SU-DHL-6 (cell line): ENCODE results near the gene SLC16A5.
A peak's percentile ranks its signal among the peaks of the same experiment; 100 is the strongest.

Source experiments
- H2AFZ ChIP-seq: fragments of 200-600 bp; sonication (generic); 2 replicates; pipeline ENCODE4 v1.6.1; 2014; ENCODE audit warnings: low read depth, mild to moderate bottlenecking, moderate library complexity, mixed read lengths, antibody characterized with exemption, low read length; ENCODE audit not compliant: severe bottlenecking
- H3F3A ChIP-seq: fragments of 200-600 bp; shearing (Covaris generic); 2 replicates; pipeline ENCODE4 v1.6.0; 2016; ENCODE audit warnings: antibody characterized with exemption, mild to moderate bottlenecking; ENCODE audit not compliant: insufficient read depth
- H3K27ac ChIP-seq: fragments of 200-600 bp; sonication (generic); 2 replicates; pipeline ENCODE4 v1.5.1; 2016; ENCODE audit warnings: low read depth, mild to moderate bottlenecking, low read length, moderate library complexity, mixed read lengths
- H3K27me3 ChIP-seq: fragments of 200-600 bp; sonication (generic), shearing (Covaris generic); 2 replicates; pipeline ENCODE4 v1.6.0; 2014; ENCODE audit warnings: mild to moderate bottlenecking, low read length
- H3K36me3 ChIP-seq: fragments of 200-600 bp; sonication (generic); 2 replicates; pipeline ENCODE4 v1.6.1; 2014; ENCODE audit warnings: mild to moderate bottlenecking, low read length, mixed read lengths
- H3K4me2 ChIP-seq: fragments of 300-600, 200-600 bp; shearing (Covaris generic), sonication (generic); 2 replicates; pipeline ENCODE4 v1.6.0; 2014; ENCODE audit warnings: low read length, low read depth, mild to moderate bottlenecking; ENCODE audit not compliant: poor library complexity, severe bottlenecking
- H3K4me3 ChIP-seq: fragments of 200-600 bp; sonication (generic); 2 replicates; pipeline ENCODE4 v1.5.1; 2014; ENCODE audit warnings: antibody characterized with exemption, low read length, mild to moderate bottlenecking, mixed read lengths; ENCODE audit not compliant: insufficient read depth, poor library complexity, severe bottlenecking
- H3K79me2 ChIP-seq: fragments of 200-600 bp; sonication (generic); 2 replicates; pipeline ENCODE4 v1.6.1; 2014; ENCODE audit warnings: mild to moderate bottlenecking, low read length, moderate library complexity; ENCODE audit not compliant: insufficient read depth
- H3K9ac ChIP-seq: fragments of 200-600 bp; sonication (generic); 2 replicates; pipeline ENCODE4 v1.7.0; 2014; ENCODE audit warnings: mild to moderate bottlenecking, low read length
- H3K9me2 ChIP-seq: fragments of 200-600 bp; sonication (generic); replicated peaks from 2 replicates; pipeline ENCODE4 v1.6.1; 2014; ENCODE audit warnings: low read length; ENCODE audit not compliant: insufficient read depth
- H3K9me3 ChIP-seq: fragments of 200-600 bp; sonication (generic); 2 replicates; pipeline ENCODE4 v1.6.1; 2014; ENCODE audit warnings: low read length, mixed read lengths; ENCODE audit not compliant: insufficient read depth
- H4K20me1 ChIP-seq: fragments of 200-600 bp; sonication (generic); 2 replicates; pipeline ENCODE4 v1.6.1; 2014; ENCODE audit warnings: low read depth, mild to moderate bottlenecking, antibody characterized with exemption, low read length, moderate library complexity, mixed read lengths
- EZH2phosphoT487 ChIP-seq: fragments of 200-600 bp; sonication (generic), shearing (Covaris generic); conservative IDR thresholded peaks from 2 replicates; pipeline ENCODE4 v1.6.1; 2018; ENCODE audit warnings: mild to moderate bottlenecking, antibody characterized with exemption, low read length, moderate library complexity, mixed read lengths
- TF ChIP-seq, protein P1 (sequence below): fragments of 200-600 bp; sonication (generic); IDR thresholded peaks from one replicate; pipeline ENCODE4 v1.5.1; 2017; ENCODE audit warnings: antibody characterized with exemption, mild to moderate bottlenecking, low read length, moderate library complexity; ENCODE audit not compliant: insufficient read depth, poor library complexity, severe bottlenecking

The SLC16A5 gene

DNA sequence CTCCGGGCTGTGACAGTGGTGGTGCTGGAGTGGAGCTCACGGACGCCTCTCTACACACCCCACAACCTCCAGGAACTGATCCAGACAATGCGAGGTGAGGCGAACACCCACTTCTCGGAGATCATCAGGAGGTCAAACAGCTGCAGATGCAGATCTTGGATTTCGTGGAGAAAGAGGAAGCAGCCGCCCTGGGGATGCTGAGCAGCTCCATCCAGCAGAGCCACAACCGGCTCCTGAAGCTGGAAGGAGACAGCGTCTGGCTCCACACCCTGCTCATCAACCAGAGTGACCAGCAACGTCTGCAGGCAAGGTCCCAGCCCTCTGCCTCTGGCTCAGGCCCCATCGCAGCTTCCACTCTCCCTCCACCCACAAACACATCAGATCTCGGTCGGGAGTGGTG, 13.2 kb upstream of the SLC16A5 start:
- Histone ChIP-seq H3F3A (no peaks in the 10 kb centered on the region), H3K27me3 (no peaks in the 10 kb centered on the region), H3K4me3 (no peak overlapping the region), H2AFZ (no peak overlapping the region), H3K9me3 (no peaks in the 10 kb centered on the region), H3K79me2 (no peaks in the 10 kb centered on the region), H3K9ac (no peak overlapping the region), H4K20me1 (no peaks in the 10 kb centered on the region), H3K36me3 (no peaks in the 10 kb centered on the region), H3K9me2 (no peaks in the 10 kb centered on the region), H3K27ac (no peak overlapping the region), H3K4me2 (no peak overlapping the region)
- no peak for TF ChIP-seq EZH2phosphoT487
- TF ChIP-seq, protein P1, sequence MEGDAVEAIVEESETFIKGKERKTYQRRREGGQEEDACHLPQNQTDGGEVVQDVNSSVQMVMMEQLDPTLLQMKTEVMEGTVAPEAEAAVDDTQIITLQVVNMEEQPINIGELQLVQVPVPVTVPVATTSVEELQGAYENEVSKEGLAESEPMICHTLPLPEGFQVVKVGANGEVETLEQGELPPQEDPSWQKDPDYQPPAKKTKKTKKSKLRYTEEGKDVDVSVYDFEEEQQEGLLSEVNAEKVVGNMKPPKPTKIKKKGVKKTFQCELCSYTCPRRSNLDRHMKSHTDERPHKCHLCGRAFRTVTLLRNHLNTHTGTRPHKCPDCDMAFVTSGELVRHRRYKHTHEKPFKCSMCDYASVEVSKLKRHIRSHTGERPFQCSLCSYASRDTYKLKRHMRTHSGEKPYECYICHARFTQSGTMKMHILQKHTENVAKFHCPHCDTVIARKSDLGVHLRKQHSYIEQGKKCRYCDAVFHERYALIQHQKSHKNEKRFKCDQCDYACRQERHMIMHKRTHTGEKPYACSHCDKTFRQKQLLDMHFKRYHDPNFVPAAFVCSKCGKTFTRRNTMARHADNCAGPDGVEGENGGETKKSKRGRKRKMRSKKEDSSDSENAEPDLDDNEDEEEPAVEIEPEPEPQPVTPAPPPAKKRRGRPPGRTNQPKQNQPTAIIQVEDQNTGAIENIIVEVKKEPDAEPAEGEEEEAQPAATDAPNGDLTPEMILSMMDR, result no peak

DNA sequence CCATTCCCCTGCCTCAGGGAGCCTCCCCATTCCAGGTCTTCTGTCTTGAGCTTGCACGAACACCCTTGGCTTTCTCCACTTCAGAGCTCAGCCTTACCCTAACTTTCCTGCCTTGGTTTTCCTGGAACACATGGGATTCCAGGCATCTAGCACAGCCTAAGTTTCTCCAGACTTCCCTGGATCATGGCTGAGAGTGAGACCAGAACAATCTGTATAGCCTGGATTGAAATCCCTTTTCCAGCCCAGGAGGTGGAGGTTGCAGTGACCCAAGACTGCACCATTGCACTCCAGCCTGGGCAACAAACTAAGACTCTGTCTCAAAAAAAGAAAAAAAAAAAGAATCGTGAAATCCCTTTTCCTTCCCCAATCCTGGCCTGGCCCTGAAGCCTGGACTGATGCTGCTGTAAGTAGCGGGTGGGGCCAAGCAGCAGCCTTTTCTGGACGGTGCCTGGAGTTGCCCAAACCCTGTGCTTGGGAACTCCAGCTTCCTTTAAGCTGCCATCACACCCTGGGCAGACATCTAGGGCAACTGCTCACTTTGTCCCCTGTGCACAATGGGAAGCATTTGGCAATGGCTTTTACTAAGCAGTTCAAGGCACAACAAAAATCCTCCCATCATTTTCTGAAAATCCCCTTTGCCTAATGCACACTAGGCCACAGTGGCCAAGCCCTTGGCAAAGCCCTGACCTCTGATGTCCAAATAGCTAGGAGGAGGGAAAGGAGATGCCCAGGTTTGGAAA, 12.0 kb upstream of the SLC16A5 start:
- Histone ChIP-seq H2AFZ (no peak overlapping the region), H3K9me2 (no peaks in the 10 kb centered on the region), H3K27ac (no peak overlapping the region), H3K27me3 (no peaks in the 10 kb centered on the region), H3F3A (no peaks in the 10 kb centered on the region), H3K9me3 (no peaks in the 10 kb centered on the region), H3K4me2 (no peak overlapping the region), H3K36me3 (no peaks in the 10 kb centered on the region), H3K9ac (no peak overlapping the region), H4K20me1 (no peaks in the 10 kb centered on the region), H3K4me3 (no peak overlapping the region), H3K79me2 (no peaks in the 10 kb centered on the region)
- no peak for TF ChIP-seq EZH2phosphoT487

DNA sequence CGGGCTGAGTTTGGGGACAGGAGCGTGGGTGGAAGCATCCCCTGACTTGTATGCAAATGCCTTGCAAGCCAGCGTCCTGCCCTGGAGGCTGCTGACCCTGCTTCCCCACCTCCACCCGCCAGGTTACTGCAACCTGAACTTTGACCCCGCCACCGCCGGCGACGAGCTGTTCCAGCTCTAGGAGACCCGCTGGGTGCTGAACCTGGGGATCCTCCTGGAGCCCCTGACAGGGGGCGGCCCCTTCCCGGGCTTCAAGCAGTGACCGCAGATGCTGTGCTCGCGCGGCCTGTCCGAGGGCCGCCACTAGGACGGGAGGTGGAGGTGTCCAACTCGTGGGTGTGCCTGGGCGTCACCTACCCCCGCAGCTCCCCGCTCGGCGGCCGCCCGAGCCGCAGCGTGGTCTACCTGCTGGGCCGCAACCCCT, 10.7 kb upstream of the SLC16A5 start:
- Histone ChIP-seq H3K79me2 (no peaks in the 10 kb centered on the region), H3K4me2 (no peak overlapping the region), H4K20me1 (no peaks in the 10 kb centered on the region), H3K9ac (no peak overlapping the region), H3F3A (no peaks in the 10 kb centered on the region), H3K27me3 (no peaks in the 10 kb centered on the region), H3K9me2 (no peaks in the 10 kb centered on the region), H3K36me3 (no peaks in the 10 kb centered on the region), H3K27ac (no peak overlapping the region), H2AFZ (peak overlapping the region; percentile 59), H3K4me3 (no peak overlapping the region), H3K9me3 (no peaks in the 10 kb centered on the region)
- TF ChIP-seq EZH2phosphoT487, result no peak
- TF ChIP-seq, protein P1, result no peak

DNA sequence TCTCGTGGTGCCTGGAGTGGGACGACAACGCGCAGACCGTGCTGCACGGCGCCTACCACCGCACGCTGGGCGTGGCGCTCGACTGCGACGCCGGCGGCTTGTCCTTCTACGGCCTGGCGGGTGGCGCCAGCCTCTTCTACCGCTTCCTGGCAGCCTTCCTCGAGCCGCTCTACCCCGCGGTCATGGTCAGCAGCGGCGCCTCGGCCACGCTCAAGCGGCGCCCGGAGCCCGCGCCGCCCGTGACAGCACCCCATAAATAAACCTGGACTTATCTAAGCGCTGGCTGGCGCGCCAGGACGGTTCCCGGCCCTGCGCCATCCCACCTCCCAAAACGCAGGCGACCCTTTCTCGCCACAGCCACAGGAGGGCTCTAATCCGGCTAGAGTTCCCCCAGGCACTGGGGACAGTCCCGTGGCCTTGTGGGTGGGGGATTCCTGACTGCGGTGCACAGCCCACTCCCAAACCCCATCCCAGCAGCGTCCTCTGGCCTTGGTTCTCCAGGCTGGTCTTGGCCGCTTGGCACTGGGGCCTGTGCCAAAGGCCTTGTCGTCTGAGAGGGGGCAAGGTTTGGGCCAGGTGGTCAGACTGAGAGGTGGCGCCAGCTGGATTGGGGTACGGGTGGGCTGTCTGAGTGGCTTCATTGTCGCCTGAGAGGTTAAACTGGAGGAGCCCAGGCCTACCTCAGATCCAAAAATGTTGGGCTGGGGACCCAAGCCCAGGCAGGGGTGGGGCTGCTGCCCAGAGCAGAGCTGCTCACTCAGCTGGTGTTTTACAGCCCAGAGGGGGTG, 10.1 kb upstream of the SLC16A5 start:
- Histone ChIP-seq H3K9me3 (no peaks in the 10 kb centered on the region), H3K9ac (no peak overlapping the region), H3K4me2 (peak overlapping the region; percentile 31), H3K27ac (no peak overlapping the region), H4K20me1 (no peaks in the 10 kb centered on the region), H3K79me2 (no peaks in the 10 kb centered on the region), H3K27me3 (no peaks in the 10 kb centered on the region), H3F3A (no peaks in the 10 kb centered on the region), H3K4me3 (no peak overlapping the region), H2AFZ (peak overlapping the region; percentile 59), H3K9me2 (no peaks in the 10 kb centered on the region), H3K36me3 (no peaks in the 10 kb centered on the region)
- no peak for TF ChIP-seq EZH2phosphoT487
- TF ChIP-seq, protein P1, result no peak
